Measurements from ENCODE around the gene ZC3H10. TPM values are rescaled to one million over a fixed set of nuclear protein-coding genes. Genes with fewer than 3 reads are reported as not detected.

ZC3H10 gene
- total RNA-seq, 1 experiment from 2014 or later, result 11.3 TPM

DNA sequence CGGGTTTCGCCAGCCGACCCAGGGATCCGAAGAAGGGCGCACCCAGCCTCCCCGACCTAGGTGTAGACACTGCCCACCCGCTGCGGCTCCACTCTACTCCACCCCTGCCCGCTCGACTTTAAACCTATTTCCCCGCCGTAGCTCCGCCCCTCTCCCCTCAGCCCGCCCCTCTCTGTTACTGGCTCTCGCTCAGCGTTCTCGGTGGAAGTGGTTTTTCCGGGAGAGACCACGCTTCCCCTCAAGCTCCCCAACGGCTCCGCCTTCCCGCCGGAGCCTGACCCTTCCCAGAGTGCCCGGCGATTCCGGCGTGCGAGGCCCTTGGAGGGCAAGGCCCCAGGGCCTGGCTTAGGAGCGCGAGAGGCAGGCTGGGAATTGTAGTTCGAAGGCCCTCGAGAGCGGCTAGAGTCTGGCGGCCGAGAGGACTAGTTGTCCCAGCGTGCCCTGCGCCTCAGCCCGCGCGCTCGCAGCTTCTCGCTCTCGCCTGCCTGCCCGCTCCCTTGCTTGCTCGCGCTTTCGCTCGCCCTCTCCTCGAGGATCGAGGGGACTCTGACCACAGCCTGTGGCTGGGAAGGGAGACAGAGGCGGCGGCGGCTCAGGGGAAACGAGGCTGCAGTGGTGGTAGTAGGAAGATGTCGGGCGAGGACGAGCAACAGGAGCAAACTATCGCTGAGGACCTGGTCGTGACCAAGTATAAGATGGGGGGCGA, 13.8 kb upstream of the ZC3H10 start, which contains the start of gene PA2G4 (continued):
- TF ChIP-seq, protein P1, sequence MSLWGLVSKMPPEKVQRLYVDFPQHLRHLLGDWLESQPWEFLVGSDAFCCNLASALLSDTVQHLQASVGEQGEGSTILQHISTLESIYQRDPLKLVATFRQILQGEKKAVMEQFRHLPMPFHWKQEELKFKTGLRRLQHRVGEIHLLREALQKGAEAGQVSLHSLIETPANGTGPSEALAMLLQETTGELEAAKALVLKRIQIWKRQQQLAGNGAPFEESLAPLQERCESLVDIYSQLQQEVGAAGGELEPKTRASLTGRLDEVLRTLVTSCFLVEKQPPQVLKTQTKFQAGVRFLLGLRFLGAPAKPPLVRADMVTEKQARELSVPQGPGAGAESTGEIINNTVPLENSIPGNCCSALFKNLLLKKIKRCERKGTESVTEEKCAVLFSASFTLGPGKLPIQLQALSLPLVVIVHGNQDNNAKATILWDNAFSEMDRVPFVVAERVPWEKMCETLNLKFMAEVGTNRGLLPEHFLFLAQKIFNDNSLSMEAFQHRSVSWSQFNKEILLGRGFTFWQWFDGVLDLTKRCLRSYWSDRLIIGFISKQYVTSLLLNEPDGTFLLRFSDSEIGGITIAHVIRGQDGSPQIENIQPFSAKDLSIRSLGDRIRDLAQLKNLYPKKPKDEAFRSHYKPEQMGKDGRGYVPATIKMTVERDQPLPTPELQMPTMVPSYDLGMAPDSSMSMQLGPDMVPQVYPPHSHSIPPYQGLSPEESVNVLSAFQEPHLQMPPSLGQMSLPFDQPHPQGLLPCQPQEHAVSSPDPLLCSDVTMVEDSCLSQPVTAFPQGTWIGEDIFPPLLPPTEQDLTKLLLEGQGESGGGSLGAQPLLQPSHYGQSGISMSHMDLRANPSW (CRISPR knock-in tag; conservative IDR thresholded peaks at IDR 0.05; ENCODE audit: low read depth), result no peak
- no peak for TF ChIP-seq CREB1 (CRISPR knock-in tag; IDR thresholded peaks at IDR 0.05)
- TF ChIP-seq GABPB1 (CRISPR knock-in tag; IDR thresholded peaks at IDR 0.05), result peak; percentile 2
- peak; percentile 54; the same call in 1 of the 2 replicates for TF ChIP-seq NFATC4 (CRISPR knock-in tag; IDR thresholded peaks at IDR 0.05)
- TF ChIP-seq ESRRA (CRISPR knock-in tag; IDR thresholded peaks at IDR 0.05; ENCODE audit: borderline replicate concordance), result no peak
- TF ChIP-seq KAT7 (CRISPR knock-in tag; IDR thresholded peaks at IDR 0.05; ENCODE audit: borderline replicate concordance), result no peak
- TF ChIP-seq IRF1 (CRISPR knock-in tag; IDR thresholded peaks at IDR 0.05), result no peak
- TF ChIP-seq CBFB (CRISPR knock-in tag; IDR thresholded peaks at IDR 0.05; ENCODE audit: low read depth), result peak; percentile 83; the same call in 1 of the 2 replicates
- TF ChIP-seq AFF4 (CRISPR knock-in tag; IDR thresholded peaks at IDR 0.05; ENCODE audit: borderline replicate concordance), result no peak
- no peak for TF ChIP-seq HMGA2 (CRISPR knock-in tag; IDR thresholded peaks at IDR 0.05)
- TF ChIP-seq, protein P2, sequence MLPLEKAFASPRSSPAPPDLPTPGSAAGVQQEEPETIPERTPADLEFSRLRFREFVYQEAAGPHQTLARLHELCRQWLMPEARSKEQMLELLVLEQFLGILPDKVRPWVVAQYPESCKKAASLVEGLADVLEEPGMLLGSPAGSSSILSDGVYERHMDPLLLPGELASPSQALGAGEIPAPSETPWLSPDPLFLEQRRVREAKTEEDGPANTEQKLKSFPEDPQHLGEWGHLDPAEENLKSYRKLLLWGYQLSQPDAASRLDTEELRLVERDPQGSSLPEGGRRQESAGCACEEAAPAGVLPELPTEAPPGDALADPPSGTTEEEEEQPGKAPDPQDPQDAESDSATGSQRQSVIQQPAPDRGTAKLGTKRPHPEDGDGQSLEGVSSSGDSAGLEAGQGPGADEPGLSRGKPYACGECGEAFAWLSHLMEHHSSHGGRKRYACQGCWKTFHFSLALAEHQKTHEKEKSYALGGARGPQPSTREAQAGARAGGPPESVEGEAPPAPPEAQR (CRISPR knock-in tag; IDR thresholded peaks at IDR 0.05), result no peak
- TF ChIP-seq GTF2I (CRISPR knock-in tag; conservative IDR thresholded peaks at IDR 0.05), result no peak
- TF ChIP-seq, protein P3, sequence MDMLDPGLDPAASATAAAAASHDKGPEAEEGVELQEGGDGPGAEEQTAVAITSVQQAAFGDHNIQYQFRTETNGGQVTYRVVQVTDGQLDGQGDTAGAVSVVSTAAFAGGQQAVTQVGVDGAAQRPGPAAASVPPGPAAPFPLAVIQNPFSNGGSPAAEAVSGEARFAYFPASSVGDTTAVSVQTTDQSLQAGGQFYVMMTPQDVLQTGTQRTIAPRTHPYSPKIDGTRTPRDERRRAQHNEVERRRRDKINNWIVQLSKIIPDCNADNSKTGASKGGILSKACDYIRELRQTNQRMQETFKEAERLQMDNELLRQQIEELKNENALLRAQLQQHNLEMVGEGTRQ (CRISPR knock-in tag; IDR thresholded peaks at IDR 0.05), result 0 out of 2 replicates have a peak, but pooled peaks have one; percentile 40
- TF ChIP-seq, protein P4, sequence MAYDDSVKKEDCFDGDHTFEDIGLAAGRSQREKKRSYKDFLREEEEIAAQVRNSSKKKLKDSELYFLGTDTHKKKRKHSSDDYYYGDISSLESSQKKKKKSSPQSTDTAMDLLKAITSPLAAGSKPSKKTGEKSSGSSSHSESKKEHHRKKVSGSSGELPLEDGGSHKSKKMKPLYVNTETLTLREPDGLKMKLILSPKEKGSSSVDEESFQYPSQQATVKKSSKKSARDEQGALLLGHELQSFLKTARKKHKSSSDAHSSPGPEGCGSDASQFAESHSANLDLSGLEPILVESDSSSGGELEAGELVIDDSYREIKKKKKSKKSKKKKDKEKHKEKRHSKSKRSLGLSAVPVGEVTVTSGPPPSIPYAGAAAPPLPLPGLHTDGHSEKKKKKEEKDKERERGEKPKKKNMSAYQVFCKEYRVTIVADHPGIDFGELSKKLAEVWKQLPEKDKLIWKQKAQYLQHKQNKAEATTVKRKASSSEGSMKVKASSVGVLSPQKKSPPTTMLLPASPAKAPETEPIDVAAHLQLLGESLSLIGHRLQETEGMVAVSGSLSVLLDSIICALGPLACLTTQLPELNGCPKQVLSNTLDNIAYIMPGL (CRISPR knock-in tag; IDR thresholded peaks at IDR 0.05), result no peak; the same call in 1 of the 2 replicates
- TF ChIP-seq, protein P5, sequence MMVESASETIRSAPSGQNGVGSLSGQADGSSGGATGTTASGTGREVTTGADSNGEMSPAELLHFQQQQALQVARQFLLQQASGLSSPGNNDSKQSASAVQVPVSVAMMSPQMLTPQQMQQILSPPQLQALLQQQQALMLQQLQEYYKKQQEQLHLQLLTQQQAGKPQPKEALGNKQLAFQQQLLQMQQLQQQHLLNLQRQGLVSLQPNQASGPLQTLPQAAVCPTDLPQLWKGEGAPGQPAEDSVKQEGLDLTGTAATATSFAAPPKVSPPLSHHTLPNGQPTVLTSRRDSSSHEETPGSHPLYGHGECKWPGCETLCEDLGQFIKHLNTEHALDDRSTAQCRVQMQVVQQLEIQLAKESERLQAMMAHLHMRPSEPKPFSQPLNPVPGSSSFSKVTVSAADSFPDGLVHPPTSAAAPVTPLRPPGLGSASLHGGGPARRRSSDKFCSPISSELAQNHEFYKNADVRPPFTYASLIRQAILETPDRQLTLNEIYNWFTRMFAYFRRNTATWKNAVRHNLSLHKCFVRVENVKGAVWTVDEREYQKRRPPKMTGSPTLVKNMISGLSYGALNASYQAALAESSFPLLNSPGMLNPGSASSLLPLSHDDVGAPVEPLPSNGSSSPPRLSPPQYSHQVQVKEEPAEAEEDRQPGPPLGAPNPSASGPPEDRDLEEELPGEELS (CRISPR knock-in tag; IDR thresholded peaks at IDR 0.05), result peak; percentile 46

Data from WTC11 (cell line).